Measurements from ENCODE around the gene ANK2.

The ANK2 gene

DNA sequence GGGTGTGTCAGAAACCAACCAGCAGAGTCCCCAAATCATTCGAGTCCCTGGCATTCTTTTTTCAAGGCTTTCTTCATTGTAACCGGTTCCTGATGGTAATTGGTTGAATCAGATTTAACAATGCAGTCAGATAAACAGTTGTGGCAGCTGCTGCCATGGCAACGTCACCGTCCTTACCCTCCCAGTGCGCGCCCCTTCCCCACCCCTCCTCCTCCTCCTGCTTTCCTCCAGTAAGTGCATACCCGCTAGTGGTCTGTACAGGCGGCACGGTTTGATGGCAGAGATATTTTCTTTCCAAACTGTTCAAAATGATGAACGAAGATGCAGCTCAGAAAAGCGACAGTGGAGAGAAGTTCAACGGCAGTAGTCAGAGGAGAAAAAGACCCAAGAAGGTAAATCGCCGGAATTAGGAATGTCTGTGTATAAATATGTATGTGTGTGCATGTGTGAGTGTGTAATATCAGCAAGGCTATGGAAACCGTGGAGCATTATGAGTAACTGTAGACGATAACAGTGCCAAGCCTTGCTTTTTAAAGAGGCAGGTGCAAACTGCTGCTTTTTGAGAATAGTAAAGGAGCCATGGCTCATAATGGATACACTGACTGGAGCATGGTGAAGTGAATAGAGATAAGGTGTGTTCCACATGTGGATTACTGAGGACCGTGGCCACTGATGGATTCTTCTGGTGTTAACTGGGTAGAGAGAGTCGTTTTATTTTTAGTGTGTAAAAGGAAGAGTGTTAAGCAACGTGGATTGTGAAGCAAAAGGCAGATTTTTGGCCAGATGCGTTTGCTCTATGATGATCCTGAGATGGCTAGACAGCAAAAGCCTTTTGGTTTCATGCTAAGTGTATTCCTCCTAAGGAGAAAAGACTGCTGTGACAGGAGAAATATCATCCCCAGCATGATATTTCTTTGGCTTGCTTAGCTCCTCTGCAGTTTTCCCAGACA lies at the start of gene ANK2:
TSS of gene ANK2 (plus strand) at position 233 of the 950 bp plus-strand sequence. CDS start at position 309, 76 bp downstream.
- DNase-seq = no peak

DNA sequence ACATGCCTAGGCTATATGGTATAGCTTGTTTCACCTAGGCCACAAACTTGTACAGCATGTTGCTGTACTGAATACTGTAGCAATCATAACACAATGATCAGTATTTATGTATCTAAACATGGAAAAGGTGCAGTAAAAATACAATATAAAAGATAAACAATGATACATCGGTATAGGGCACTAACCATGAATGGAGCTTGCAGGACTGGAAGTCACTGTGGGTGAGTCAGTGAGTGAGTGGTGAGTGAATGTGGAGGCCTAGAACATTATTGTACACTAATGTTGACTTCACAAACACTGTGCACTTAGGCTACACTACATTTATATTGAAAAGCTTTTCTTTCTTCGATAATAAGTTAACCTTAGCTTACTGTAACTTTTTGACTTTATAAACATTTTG lies 45.6 kb upstream of the ANK2 start:
- DNase-seq = no peak

DNA sequence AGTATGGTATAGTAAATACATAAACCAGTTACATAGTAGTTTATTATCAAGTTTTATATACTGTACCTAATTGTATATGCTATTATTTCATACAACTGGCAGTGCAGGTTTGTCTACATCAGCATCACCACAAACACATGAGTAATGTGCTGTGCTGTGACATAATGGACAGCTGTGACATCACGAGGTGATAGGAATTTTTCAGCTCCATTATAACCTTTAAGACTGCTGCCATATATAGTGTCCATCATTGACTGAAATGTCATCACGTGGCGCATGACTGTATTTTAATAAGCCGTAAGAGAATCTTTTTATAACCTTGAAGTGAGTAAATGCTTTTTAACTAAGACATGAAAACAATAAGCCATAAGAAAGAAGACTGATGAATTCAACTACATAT lies 44.8 kb upstream of the ANK2 start:
- no peak for DNase-seq

DNA sequence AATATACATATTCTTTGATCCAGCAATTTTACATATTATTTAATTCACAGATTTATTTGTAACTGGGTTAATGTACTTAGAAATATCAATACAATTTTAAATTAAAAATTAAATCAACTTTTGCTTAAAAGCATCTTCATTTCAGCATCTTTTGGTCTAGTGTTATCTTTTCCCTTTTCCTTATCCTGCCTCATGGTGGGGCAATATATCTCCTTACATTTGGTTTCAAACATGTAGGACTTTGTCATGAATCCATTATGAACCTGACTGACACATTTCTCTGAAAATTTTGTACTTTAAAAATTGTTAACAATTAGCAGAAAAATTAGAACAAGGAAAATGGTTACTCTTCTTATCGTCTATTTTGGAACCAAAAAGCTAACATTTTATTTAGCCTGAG lies 42.8 kb upstream of the ANK2 start:
- DNase-seq = no peak

DNA sequence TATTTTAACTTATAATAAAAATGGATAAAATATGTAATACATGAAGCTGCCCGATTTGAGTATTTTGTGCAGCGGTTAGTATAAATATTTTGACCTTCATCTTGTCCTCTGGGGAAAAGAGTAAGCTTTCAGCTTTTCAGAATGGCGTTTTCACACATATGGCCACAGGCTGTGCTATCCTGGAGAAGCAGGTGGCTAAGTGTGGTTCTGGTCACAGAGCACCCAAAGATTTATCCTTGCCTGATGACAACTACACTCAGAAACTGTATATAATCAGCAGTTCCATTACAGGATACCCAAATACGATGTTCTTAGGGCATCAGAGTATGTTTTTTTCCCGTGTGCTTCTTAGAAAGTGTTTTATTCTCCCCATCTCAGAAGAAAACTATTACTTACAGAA lies 42.3 kb upstream of the ANK2 start:
- no peak for DNase-seq

DNA sequence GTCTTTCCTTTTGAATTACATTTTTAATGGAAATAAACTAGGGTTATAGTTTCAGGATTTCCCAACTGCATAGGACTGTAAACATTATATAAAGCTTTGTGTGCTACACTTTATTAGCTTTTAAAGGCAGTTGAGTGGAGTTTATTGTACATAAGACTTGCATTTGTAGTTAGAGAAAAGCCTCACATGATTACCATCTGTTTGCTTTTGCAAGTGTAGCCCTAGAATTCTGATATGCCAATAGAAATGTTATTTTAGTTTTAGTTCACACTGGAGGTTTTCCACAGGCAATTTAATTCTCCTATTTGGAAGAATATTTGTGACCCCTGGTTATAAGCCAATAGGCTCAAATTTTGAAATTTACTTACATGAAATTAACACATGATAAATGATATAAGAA lies 41.3 kb upstream of the ANK2 start:
- DNase-seq = no peak

DNA sequence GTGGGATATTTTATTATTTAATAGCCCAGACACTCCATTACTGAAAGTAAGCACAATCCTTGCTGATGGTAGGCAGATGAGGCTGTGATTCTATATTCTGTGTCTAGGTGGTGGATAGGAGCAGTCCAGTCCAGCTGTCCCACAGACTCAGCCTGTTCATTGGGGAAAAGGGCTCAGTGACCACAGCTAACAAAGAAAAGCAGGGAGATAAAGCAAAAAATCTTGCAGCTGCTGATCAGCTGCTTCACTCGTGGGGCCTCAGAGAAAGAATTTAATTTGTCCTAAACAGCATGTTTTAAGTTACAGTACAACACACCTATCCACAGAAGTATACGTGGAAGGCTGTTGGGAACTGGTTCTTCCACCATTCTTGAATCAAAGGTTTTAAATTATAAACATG lies 40.7 kb upstream of the ANK2 start:
- DNase-seq = no peak

DNA sequence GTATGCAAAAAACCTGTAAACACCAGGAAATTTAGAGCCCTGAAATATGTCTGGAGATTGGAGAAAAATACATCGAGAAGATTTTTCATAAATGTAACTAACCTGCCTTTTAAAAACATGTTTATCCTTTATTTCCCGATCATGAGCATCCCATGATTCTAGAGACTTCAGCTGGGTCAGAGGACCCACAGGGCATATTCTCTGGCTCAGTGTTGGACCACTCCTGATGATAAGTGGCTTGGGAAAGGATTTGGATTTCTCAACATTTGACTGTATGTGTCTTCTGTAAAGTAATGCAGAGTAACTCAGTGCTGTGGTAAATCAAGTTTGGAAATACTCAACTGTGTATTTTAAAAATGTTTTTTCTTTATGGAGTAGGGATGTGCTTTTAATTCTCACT lies 40.0 kb upstream of the ANK2 start:
- no peak for DNase-seq

DNA sequence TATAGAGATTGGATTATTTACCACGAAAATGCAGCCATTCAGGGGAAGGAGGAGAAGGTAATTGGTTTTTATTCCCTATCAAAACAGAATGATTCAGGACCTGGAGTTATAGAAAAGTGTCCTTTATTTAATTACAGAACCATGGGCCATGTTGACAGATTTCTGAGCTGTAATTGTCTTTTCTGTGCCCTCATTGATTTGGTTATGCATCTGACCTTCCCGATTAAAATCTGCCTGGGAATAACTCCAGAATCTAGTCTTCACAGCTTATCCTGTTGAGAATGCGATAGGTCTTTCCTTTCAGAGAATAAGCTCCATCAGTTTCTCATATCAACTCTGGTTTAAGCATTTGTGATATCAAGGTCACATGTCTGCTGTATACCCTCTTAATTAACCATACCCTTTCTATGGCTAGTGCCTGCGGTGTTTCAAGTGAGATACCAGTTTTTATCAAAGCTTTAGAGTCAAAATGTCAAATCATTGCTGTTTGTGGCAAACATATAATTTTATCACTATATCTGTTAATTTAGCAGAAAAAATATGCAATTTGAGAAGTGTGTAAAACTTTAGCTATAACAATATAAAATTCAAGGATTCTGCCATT lies 37.2 kb upstream of the ANK2 start:
- no peak for DNase-seq

DNA sequence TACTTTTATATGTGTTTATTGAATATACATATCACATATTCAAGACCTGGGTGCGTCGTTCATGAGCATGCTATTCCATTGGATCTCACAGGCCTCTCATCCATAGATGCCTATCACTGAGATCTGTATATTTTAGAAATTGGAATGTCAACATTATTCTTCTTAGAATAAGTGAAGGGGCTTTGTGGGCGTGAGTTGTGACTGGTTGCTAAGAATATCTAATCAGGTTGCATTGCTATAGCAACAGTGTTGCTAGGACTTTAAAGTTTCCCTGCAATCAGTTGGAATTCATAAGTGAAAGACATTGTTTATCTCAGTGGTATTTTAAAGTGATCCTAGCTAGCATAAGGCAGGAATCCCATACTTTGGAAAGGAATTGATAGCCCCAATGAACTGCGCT lies 36.7 kb upstream of the ANK2 start:
- DNase-seq = no peak

DNA sequence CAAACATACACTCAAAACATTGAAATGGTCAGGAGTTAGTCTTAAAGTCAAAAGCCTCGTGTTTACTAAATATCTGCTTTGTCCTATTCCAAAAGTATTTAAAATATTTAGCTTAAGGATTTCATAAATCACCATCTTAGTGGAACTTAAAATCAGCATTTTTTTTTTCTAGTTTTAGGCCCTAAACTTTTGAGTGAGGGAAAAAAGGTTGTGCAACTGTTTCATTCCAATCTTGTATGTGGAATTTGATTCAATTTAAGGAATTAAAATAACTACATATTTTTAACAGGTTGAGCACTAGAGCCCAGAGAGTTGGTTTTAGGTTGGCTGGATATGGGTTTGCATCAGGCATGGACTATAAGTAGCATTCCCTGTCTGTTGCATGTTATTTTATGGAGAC lies 35.7 kb upstream of the ANK2 start:
- DNase-seq = no peak

DNA sequence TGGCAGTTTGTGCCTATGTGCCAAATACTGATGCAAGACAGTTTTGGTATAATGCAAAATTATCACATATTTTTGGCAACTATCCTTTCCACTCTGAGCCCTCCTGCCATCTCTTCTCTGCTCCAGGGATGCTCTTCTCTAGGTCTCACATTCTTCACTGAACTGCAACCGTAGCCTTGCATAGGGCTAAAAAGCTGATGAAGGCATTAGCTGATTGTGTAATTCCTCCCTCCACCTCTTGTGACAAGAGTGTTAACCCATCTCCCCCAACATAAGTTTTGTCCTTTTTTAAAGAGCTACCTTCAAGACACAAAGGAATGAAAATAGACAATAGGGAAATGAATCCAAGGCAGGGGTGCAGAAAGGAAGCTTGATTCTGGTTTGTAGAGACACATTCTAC lies 33.1 kb upstream of the ANK2 start:
- no peak for DNase-seq

DNA sequence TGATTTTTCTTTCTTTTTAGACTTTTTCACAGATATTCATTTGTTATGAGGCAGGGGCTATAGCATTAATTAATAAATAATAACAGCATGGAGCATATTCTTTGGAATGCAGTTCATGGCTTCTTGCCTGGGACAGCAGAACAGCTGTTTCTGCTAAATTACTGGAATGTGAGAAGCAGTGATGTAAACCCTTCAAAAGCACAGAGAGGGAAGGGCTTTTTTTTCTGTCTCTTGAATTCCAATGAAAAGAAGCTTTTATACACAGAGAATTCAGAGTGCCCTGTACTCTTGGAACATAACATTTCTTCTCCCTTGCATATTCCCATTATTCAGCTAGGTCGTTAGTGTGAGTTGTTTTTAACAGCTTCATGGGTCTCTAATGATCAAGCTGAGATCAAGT lies 28.5 kb upstream of the ANK2 start:
- DNase-seq = no peak

DNA sequence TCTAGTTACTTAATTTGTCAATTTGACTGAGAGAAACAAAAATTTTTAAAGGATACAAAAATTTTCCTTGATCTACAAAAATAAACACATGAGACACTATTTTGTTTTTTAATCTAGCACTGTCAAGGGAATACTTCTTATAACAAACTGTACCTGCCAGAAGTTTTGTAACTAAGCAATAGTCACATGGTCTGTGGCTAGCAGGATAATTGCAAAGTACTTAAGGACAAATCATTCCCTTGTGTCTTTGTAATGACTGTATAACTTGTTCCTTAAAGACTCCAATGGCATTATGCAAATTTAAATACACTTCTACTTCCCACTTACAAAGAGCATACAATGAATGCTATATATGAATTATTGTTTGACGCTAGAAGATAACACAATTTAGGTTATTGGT lies 25.1 kb upstream of the ANK2 start:
- DNase-seq = no peak

DNA sequence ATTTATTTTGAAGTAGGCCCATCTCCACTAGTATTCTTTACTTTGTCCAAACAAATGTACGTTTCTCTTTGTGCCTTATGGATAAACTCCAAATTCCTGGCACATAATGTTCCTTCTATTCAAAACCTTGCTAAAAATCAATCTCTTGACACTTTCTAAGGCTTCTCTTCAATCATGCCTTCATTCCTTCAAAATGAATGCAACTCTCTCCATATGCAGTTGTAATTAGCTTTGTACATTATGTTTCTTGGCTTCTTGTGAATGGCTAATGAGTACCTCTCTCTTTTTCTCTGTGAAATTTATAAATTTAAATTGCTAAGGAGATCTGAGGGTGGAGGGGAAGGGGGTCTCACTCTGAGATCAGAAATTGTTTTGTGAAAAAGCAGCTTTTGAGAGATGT lies 24.0 kb upstream of the ANK2 start:
- DNase-seq = no peak

DNA sequence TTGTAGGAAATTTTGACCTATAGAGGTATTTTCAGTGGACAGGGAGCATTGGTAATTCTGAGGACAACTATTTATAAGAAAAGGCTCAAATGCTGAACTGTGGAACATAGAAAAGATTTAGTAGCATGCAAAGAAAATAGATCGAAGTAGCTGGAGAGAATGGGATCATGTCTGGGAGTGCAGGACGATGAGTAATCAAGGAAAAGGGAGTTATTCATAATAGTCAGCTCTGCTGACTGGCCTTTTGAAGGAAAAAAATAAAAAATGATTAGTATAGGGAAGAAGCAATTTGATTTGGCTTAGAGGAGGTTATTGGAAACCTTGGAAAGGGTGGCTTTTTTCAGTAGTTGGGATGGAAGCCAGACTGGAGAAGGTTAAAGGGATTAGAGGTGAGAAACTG lies 22.9 kb upstream of the ANK2 start:
- DNase-seq = no peak

DNA sequence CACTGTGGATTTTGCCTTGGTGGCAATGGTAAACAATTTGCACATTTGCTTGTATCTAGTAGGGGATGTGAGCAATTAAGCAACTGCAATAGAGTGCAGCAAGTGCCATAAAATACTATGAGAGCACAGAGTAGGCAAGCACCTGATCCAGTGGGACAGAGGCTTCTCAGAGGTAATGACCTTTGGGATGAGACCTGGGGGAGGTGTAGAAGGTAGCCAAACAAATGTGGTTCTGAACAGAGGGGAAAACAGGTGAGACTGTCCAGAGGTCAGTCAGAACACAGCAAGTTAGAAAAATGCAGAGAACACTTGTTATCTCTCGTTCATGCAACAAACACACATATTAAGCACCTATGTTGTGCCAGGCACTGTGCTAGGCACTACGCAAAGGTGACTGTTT lies 21.4 kb upstream of the ANK2 start:
- DNase-seq = no peak

DNA sequence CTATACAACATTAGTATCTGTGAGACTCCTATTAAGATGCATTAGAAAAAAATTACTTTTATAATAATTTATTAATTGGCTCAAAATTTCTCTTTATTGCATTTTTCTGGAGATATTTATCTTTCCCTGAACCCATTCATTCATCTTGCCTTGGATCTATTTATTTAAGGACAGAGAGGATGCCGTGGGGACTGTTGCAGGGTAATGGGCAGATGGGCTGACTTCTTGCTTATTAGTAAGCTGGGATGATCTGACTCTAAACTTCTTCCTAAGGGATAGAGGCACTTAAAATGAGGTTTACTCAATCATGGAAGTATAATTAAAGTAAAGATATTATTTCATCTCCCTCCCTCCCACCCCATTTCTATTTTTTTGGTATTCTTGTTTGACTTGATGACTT lies 18.2 kb upstream of the ANK2 start:
- no peak for DNase-seq

DNA sequence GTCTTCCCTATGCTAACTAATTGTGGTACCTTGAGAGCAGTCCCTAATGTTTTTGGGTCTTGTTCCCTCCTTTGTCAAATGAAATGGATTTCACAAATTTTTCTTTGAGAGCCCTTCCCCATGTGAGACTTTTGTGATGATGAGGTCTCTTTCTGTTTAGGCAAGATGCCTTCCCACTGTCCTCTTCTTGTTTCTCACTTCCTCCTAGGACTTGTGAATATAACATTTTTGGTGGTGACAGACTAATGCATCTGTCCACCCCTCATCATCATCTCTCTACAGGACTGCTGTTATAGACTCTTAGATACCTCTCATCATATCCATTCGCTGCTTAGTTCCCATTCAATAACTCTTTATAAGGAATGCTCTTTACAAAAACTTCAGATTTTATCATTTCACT lies 8.7 kb upstream of the ANK2 start:
- no peak for DNase-seq

DNA sequence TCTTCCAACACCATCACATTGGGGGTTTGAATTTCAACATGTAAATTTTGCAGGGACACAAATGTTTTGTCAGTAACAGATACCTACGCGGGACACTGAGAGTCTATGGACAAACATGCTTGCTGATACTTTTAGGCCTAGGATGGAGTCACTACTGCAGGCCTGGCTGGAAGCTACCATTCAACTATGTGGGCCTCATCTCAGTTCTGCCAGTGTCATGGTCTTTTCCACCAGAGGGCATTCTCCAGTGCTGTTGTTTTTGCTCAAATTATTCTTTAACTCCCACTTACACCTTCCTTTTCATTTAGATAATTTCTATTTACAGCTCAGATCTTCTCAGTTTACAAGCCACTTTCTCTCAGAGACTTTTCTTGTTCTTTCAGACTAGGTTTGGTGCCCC lies 7.0 kb upstream of the ANK2 start:
- DNase-seq = no peak

DNA sequence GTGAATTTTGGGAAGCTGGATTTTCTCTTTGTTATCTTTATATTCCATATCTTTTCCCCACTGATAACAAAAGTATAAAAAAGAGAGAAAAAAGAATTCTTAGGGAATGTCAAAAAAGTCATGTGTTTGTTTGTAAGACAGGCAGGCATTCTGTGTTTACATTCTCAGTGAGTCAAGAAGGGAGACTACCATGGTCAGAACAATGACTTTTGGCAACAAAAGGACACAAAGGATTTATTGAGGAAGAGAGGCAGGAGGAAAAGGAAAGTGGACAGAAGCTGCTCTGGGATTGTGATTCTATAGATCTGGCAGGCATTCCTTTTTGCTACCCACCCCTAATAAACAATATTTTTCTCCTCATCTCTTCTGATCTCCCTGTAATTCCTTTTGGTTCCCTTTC lies 5.9 kb upstream of the ANK2 start:
- DNase-seq = no peak

DNA sequence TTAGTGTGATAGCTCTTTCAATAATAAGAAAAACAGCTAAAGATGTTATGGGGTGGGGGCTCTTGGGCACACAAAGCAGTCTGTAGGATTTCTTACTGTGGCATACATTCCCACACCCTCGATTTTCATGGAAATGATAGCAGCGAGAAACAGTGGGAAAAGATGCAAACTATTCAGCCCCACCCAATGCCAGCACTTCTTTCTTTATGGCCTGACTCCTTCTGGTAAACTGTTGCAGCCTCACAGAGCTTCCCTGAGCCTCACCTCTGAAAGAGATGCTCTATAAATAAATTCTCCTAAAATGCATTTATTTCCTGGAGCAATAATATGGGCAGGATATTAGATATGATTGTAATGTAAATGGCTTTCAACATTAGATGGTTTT lies 910 bp downstream of the ANK2 start:
- DNase-seq = no peak

DNA sequence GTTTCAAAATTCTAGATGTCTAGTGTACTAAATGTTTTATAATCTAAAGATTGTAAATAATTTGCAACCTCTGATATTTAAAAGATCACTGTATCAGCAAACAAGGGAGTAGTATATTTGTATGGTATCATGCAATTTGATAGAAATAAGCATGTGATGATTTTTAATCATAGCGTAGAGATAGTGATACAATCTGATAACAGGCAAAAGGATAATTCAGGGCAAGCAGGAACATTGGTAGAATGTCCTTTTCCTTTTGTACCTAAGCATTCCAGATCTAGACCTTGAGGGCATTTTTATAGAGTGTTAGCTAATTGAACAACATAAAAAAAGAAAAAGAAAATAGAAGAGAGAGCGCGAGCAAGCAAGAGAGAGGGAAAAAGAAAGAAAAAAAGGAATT lies 1.4 kb downstream of the ANK2 start:
- DNase-seq = no peak

DNA sequence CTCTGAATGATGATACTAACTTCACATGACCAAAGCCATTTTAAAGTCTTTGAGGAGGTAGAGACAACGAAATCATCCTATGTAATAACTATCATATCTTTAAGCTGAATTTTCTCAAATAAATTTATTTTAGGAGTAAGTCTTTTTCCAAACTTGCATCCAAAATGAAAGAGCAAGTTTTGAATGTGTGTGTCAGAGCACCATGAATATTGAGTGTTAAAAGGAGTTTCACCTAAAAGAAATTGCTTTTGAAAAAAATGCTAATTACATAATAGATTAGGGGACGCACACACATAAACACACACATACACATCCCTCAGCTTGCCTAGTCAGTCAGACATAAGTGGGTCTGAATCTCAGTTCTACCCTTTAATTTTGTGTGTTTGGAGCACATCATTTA lies 1.9 kb downstream of the ANK2 start:
- DNase-seq = no peak
